Renal cortex interstitium (tissue), 11 donors: ENCODE measurements around the gene SLMAP. TPM values are rescaled to one million over a fixed set of nuclear protein-coding genes. Genes with fewer than 3 reads are reported as not detected.

Experiments used
- DNase-seq, 11 donors: peaks; one replicate each; pipeline ENCODE4 v3.0.0-alpha.2; 2013; ENCODE audit warnings: low read depth in 9 of 11, low spot score in 4 of 11; ENCODE audit errors: extremely low read depth in 1 of 11
- polyA plus RNA-seq, 3 donors: library from polyadenylated mRNA; unstranded; fragments of 120-200 nt; gene quantifications; one replicate each; pipeline ENCODE4 v1.2.1, GENCODE V29; 2013; ENCODE audit not compliant: insufficient read length in 3 of 3

Gene SLMAP
- polyA plus RNA-seq, 3 donors = 47.2 to 52.9 (median 48.8) TPM

DNA sequence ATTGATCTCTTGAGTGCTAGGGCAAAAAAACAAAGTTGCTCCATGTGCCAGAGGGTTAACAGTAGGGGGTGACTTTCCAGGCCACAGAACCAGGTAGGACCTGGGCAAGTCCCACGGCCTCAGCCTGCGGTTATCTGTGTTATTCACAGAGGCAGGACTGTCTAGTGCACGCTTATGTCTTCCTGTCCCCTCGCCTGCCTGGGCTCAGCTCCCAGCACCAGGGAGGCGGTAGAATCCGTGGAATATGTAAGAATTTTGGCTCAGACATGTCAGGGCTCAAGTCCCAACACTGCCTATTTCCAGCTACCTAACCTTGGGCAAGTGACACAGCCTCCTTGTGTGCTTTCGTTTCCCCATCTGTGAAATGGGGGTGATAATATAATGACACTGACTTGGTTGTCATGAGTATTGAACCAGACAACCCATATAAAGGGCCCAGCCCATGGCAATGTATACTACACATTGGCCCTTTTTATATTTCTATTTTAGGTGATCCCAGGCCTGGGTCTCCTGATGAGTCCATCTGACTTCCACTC lies 207.8 kb downstream of the SLMAP start:
- DNase-seq = no peak

DNA sequence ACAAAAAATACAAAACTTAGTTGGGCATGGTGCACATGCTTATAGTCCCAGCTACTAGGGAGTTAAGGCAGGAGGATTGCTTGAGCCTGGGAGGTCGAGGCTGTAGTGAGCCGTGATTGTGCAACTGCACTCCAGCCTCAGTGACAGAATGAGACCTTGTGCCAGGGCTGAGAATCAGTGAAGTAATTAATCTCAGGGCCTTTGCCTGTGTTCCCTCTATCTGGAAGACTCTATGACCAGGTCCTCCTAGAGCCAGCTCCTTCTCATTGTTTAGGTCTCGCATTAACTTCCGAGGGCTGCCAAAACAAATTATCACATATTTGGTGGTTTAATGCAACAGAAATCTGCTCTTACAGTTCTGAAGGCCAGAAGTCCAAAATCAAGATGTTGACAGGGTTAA lies 210.7 kb downstream of the SLMAP start:
- DNase-seq = no peak

DNA sequence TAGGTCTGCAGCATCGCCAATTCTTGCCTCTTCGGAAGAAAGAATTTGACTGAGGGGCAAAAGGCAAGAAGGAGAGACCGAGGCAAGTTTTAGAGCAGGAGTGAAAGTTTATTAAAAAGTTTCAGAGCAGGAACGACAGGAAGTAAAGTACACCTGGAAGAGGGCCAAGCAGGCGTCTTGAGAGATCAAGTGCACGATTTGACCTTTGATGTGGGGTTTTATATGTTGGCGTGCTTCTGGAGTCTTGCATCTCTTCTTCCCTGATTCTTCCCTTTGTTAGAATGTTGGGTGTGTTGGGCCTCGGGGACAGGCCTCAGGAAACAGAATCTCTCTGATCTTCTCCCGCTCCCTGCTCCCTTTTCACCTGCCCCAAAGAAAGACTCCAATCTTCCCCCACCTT lies 211.5 kb downstream of the SLMAP start:
- DNase-seq = no peak

DNA sequence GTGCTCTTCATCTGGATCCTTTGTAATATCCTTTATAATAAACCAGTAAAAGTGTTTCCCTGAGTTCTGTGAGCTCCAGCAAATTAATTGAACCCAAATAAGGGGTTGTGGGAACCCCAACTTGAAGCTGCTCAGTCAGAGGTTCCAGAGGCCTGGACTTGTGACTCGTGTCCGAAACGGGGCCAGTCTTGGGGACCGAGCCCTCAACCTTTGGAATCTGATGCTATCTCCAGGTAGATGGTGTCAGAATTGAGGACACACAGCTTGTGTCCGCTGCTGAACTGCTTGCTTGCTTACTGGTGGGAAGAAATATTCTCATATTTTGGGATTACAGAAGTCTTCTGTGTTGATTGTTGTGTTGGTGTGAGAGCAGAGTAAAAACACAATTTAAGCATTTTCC lies 212.4 kb downstream of the SLMAP start:
- DNase-seq = no peak

DNA sequence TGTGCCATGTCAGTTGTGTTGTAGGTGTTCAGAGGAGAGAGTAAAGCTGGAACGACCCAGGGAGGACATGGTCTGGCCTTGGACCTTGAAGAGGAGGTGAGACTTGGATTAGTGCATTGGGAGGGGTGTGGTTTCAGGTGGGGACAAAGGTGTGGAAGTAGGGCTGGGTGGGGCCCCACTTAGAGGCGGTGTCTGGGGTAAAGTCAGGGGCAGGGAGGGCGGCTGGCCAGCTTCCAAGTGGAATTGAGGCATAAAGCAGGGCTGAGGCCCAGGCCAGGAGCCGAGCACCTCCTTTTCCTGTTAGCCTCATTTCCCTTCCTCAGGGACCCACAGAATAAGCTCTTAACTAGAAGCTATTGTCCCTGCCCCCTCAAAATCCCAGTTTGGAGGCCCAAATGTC lies 215.9 kb downstream of the SLMAP start:
- no peak for DNase-seq

DNA sequence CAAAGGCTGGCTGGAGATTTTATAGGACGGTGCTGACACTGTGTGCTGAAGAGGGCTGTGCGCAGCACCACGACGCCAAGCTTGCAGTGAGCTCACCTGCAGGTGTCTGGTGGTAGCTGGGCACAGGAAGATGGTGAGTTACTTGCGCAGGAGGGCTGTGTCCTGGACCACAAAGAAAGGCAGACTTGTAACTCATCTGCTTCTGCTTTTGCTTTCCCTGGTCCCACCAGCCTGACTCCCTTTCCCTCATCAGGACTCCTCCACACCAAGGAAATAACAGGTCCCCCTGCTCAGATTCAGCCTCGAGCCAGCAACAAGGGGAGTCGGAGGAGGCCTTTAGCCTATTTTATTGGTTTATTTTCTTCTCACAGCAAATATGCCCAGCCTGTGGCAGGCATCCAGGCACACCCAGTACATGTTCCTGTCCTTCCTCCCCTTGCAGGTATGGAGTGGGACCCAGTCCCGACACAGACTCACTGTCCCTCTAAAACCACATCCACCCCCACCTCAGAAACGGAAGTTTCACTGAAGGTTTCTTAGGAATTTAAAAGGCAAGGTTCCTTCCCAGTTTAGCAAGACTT lies 216.5 kb downstream of the SLMAP start:
- DNase-seq = no peak

DNA sequence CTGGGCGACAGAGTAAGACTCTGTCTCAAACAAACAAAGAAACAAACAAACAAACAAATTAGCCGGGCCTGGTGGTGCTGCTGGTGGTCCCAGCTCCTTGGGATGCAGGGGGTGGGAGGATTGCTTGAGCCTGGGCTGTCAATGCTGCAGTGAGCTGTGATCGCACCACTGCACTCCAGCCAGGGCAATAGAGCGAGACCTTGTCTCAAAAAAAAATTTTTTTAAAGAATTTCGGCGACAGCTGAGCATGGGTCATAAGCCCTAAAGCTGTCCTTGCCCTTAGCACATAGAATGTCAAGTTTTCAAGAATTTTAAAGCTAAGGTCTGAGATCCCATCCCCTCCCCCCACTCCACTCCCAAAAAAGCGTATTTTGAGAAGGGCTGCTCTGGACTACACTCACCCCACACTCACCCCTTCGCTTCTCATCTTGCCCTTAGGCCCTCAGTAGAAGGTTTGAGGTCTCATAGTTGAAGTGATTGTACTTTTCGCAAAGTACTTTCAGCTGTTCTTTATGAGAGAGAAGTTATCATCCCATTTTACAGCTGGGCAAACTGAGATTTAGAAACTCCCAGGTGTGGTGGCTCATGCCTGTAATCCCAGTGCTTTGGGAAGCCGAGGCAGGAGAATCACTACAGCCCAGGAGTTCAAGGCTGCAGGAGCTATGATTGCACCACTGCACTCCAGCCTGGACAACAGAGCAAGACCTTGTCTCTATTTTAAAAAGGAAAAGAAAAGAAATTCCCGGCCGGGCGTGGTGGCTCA lies 217.8 kb downstream of the SLMAP start:
- DNase-seq = no peak

DNA sequence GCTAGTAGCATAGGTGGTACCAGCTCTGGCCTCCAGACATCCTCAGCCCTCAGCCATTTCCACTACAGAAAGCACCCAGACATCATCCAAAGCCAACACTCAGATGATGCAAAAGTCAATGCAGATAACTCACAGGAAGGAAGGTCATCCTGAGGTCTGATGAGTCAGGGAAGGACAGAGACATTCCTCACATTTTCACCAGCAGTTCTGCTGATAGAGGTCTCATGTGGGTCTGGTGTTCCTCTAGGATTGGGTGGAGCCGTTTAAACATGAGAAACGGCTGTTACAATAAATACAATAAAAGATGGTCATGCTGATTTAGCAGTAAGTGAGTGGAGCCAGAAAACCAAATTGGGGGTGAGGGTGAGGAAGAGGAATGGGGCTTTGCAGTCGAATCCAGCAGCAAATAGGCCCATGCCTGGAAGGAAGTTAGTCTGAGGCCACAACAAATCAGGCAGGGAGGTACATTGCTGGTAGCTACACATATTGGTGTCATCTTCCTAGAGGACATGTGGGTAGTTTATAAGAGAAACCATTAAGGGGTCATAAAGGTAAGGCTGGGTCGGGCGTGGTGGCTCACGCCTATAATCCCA lies 218.8 kb downstream of the SLMAP start:
- no peak for DNase-seq

DNA sequence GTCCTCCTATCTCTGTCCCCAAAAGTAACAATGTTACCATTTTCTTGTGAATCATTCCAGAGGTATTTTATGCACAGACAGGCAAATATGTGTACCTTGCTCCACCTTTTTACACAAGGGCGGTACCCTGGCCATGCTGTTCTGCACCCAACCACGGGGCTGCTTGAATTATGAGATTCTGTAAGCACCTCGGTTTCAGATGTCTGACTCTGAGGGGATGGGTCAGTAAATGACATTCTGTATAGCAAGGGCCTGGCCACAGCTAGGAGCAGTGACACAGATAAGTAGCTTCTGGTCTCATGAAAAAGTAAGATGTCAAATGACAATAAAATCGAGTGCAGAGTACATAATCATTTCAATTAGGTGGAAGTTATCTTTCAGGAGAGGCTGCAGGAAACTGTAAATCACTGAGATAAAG lies 221.7 kb downstream of the SLMAP start:
- no peak for DNase-seq

DNA sequence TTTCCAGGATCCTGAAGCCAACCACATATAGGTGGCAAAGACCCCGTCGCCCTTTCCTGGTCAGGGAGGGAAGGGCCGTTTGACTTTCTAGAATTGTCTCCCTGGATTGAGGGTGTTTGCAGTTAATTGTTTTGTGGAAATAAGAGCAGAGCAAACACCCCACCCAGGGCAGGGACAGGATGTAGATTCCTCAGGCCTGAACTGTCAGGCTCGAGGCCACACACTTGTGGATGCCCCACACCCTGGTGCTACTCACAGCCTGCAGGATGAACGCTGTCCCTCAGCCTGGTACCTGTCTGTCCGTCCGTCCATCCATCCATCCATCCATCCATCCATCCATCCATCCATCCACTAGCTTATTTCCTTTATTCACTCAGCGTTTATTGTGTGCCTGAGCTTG lies 222.2 kb downstream of the SLMAP start:
- no peak for DNase-seq

Other genes with a start within 250 kb of the SLMAP start
- gene DNAH12, start 212.0 kb upstream of the SLMAP start, polyA plus RNA-seq = 1 to 10 TPM; 1.1 to 1.7 (median 1.3) TPM
- gene PDE12, start 200.0 kb upstream of the SLMAP start, polyA plus RNA-seq = 10 to 100 TPM; 12.4 to 13.2 (median 12.5) TPM
- 100 to 1,000 TPM; 218 to 259 (median 230) TPM for gene ARF4, start 159.0 kb upstream of the SLMAP start, polyA plus RNA-seq
- gene DENND6A, start 63.2 kb upstream of the SLMAP start, polyA plus RNA-seq = 10 to 100 TPM; 30.0 to 35.6 (median 30.2) TPM